ENCODE results near the gene MESP1.
A peak's percentile ranks its signal among the peaks of the same experiment; 100 is the strongest.

MESP1 gene

DNA sequence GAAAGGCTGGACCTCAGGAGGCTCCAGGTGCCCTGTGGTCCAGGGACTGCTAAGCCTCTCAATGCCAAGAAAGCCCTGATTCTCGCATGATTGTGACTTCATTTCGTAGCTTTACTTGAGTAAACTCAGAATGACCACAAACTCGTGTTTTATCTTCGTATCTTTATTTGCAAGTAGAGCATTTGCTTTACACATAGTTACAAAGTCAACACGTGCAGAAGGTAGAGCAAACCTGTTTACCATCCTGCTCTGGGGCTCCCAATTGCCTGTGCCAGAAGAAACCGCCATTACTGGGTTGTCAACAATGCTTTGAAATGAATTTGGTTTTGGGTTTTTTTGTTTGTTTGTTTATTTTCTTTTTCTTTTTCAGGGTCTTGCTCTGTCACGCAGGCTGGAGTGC is 5.8 kb upstream of the MESP1 start:
- DNase-seq: no peak

DNA sequence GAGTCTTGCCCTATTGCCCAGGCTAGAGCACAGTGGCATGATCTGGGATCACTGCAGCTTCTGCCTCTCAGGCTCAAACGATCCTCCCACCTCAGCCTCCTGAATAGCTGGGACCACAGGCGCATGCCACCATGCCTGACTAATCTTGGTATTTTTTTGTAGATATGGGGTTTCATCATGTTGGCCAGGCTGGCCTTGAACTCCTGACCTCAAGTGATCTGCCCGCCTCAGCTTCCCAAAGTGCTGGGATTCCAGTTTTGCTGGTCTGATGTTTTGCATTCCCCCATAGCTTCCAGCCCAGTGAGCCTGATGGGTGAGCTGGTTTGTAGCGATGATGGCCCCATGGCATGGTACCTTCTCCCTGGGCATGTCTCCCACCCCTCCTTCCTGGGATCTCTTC is 4.7 kb upstream of the MESP1 start:
- no peak for DNase-seq

DNA sequence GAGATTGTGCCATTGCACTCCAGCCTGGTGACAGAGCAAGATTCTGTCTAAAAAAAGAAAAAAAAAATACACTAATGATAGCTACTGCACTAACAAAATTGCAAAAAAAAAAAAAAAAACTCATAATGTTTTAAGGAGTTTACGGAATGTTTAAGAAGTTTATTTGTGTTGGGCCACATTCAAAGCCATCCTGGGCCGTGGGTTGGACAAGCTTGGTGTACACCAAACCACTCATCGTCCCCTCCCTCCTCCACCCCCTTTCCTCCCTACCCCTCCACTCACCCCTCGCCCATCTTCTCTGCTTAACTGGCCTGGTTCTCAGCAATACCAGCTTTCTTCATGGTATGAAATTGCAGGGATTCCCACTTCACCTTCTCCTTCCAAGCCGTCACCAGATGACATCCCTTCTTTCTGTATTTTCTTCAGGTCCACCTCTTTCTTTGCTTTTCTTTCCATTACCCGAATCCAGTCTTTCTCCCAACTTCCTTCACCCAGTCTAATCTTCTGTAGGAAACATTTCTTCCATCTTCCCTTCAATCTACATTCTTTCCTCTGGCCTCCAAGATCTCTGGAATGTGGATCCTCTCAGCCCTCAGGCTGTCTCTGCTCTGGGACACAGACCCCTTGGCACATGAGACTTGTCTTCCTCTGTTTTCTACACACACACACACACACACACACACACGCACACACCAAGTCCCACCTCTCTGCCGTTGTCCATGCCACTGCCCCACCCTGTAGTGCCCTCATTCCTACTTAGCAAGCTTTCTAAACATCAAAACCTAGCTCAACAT is 3.5 kb upstream of the MESP1 start:
- DNase-seq: no peak

DNA sequence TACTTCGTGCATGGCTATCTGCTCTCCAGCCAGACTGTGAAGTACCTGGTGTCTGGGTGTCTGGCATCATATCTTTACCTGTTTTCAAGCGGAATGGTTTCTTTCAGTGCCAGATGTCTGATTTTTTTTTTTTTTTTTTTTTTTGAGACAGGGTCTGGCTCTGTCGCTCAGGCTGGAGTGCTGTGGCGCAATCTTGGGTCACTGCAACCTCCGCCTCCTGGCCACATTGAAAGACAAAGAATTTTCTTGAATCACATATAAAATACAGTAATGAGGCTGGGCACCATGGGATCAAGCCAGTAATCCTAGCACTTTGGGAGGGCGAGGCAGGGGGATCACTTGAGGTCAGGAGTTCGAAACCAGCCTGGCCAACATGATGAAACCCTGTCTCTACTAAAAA is 2.8 kb upstream of the MESP1 start:
- no peak for DNase-seq

DNA sequence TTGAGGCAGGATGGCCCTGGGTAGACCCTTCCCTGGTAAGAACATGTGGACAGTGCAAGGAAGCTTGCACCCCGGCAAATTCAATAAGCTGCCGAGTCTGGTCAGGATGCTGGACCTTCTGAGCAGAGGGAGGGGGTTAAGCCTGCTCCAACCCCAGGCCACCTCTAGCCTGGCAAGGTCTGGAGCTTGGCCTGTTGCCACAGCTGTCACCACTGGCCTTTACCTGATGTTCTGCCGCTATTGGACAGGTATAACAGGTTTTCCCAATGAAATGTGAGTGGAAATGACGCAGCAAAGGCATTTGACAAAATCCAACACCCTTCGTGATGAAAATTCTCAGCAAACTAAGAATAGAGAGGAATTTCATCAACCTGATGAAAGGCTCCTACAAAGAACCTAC is 699 bp upstream of the MESP1 start:
- DNase-seq: peak; percentile 1

DNA sequence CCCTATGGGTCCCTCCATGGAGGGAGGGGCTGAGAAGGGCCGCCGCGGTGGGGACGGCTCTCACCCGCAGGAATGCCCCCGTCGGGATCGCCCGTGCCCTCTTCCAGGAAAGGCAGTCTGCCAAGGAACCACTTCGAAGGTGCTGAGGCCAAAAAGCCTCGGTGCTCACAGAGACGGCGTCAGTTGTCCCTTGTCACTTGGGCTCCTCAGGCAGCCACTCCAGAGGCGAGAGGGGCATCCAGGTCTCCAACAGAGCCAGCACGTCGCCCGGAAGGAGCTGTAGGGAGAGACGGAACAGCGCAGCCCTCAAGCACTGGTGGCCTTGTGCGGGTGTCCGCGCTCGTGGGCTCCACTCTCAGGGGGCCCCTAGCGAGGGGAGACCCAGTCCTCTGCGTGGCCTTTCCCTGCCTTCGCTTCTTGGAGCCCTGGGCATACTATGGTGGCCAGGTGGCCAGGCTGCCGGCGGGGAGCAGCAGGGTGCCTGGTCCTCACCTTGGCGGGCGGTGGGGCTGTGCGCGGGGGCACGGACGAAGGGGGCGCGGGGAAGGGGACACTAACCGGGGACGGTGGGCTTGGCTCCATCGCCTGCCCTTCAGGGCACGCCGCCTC is 994 bp downstream of the MESP1 start:
- no peak for DNase-seq

DNA sequence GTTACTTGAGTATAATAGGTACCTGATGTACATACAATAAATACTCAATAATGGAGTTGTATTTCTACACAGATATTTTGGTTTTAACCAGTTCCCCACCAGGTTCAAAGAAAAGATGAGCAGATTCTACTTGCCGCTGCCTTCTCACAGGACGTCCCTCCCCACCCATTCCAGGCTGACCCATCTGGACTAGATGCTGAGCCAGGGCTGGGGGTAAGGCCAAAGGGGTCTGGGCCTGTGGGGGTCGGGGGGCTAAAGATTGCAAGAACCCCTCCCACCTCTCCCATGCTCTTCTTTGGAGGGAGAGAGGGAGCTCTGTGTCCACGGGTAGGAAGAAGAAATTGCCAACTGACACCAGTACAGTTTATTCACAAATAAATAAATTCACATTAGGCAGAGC is 1.5 kb downstream of the MESP1 start:
- no peak for DNase-seq

DNA sequence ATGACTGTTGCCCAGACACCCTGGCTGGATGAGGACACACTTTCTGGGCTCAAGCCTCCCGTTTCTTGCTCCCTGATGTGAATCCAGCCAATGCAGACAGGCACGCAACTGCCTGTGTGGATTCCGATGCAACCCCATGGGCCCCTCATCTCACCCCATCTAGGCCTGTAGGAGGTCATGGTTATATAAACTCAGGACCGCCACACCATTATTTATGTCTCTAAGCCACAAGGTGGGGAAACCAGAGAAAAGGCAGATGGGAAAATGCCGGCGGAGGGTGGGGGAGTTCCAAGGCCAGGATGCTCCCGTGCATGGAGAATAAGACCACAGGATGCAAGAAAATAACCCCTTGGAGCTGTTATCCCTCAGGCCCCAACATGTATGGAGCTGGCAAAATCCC is 2.0 kb downstream of the MESP1 start:
- DNase-seq: no peak

GRCh38 chr15:89747708-89748682 is 3.1 kb downstream of the MESP1 start:
- DNase-seq: no peak

DNA sequence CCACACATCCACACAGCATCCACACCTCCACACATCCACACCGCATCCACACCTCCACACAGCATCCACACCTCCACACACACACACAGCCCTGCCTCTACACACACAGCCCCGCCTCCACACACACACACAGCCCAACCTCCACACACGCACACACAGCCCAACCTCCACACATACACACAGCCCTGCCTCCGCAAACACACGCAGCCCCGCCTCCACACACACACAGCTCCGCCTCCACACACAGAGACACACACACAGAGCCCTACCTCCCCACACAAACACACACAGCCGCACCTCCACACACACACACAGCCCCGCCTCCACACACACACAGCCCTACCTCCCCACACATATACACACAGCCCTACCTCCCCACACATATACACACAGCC is 4.7 kb downstream of the MESP1 start:
- no peak for DNase-seq

DNA sequence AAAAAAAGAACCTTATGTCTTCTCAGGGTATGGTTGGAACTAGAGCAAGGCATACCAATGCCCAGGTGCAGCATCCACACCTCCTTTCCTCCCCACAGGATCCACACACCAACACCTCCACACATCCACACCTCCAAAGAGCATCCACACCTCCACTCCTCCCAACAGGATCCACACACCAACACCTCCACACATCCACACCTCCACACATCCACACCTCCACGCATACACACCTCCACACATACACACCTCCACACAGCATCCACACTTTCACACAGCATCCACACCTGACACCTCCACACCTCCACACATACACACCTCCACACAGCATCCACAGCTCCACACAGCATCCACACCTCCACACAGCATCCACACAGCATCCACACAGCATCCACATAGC is 5.3 kb downstream of the MESP1 start:
- DNase-seq: no peak

GRCh38 chr15:89745131-89745530 is 5.9 kb downstream of the MESP1 start:
- no peak for DNase-seq

- no peak for DNase-seq
Measured at GRCh38 chr15:89743594-89743993, 7.5 kb downstream of the MESP1 start.

- no peak for DNase-seq
Measured at GRCh38 chr15:89743011-89743410, 8.0 kb downstream of the MESP1 start.

- DNase-seq: peak; percentile 35
Measured at GRCh38 chr15:89740137-89740536, 10.9 kb downstream of the MESP1 start.

DNA sequence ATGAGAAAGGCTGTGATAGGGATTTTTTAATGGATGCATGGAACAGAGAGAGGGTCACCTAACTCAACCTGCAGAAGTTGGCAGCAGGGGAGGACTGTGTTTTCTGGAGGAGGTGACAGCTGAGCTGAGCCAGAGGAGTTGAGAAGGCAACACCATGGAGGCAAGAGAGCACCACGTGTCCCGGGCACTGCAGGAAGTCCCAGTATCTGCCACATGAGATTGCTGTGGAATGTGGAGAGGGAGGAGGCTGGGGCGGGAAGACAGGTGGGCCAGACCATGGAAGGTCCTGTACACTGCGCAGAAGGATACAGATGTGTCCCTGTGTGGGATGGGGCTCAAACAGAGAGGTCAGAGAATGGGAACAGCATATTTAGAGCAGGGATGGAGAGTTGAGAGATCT is 15.3 kb downstream of the MESP1 start:
- no peak for DNase-seq

DNA sequence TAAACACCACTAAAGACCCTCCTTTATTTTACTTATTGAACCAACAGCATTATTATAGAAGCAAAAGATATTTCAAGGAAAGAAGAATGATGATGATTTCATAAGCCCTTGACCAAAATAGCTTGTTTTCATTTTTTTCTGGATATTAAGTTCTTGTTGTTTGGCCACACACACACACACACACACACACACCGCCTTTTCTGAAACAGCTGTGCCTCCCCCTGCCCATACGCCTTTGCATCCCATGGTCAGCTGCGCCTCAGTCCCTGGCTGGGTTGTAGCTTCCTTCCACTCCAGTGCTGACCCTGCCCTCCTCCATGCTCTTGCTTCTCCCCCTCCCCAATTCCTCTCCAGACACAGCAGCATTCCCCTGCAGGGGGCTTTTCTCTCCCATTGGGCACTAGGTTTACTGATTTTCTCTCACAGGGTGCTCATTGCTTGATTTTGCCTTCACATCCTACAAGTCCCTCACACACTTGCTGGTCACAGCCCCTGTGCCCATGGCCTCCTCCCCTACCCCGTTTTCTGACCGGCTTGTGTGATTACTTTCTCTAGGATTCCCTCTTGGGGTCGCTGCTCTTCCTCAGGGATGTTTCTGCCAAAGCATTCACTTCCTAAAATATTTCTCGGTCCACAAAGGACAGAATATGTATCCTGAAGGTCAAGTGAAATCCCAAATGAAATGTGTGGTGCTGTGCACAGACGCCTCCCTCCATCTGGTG is 18.4 kb downstream of the MESP1 start:
- no peak for DNase-seq

- no peak for DNase-seq
Measured at GRCh38 chr15:89731275-89731674, 19.8 kb downstream of the MESP1 start.

GRCh38 chr15:89728254-89728653 is 22.8 kb downstream of the MESP1 start:
- DNase-seq: no peak

GRCh38 chr15:89725064-89725463 is 26.0 kb downstream of the MESP1 start:
- no peak for DNase-seq

- DNase-seq: no peak
Measured at GRCh38 chr15:89724621-89725020, 26.4 kb downstream of the MESP1 start.

GRCh38 chr15:89723031-89723430 is 28.0 kb downstream of the MESP1 start:
- DNase-seq: no peak

DNA sequence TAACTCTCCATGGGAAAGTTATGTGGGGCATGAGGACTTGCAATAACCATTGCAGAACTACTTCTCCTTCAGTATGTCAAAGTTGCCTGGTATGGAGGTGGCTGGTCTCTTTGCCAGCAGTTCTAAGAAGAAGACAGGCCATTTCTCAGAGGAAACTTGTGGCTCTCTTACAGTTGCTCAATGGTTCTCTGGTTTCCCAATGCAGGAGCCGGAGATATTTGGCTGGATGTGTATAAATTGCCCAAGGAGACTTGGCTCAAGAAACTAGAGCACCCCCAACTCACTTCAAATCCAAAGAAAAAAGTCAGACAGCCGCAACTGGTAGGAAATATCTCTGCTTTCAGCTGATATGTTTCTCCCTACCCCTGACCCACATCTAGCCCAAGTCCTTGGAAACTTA is 36.3 kb downstream of the MESP1 start:
- DNase-seq: no peak
